CD14-positive monocyte (primary cell): Measurements from ENCODE around the gene JARID2. TPM values are rescaled to one million over a fixed set of nuclear protein-coding genes. Genes with fewer than 3 reads are reported as not detected.

ENCODE experiments used
- DNase-seq, 3 donors: peaks; one replicate each; pipeline ENCODE4 v3.0.0-alpha.2; 2011 to 2022
- H2AFZ ChIP-seq: 2 replicates; pipeline ENCODE4 v1.6.0; 2012; ENCODE audit warnings: mild to moderate bottlenecking, low read depth, low read length, inconsistent platforms; ENCODE audit not compliant: insufficient read depth, poor library complexity, severe bottlenecking
- H3K27ac ChIP-seq, 2 donors: 1 replicate in 1 of 2; 2 replicates in 1 of 2; pipeline ENCODE4 v1.5.1; 2012 to 2013; ENCODE audit warnings: low read length in 2 of 2, control low read depth in 1 of 2, inconsistent platforms in 1 of 2, low read depth in 1 of 2, mild to moderate bottlenecking in 1 of 2
- H3K27me3 ChIP-seq, 2 donors: one replicate each; pipeline versions ENCODE4 v1.6.0 to v1.6.1; 2011 to 2013; ENCODE audit warnings: low read length in 2 of 2; ENCODE audit not compliant: control insufficient read depth in 2 of 2, insufficient read depth in 2 of 2
- H3K36me3 ChIP-seq, 2 donors: replicated peaks in 1 of 2; 1 replicate in 1 of 2; 2 replicates in 1 of 2; pipeline versions ENCODE4 v1.5.1 to v1.6.1; 2012 to 2013; ENCODE audit warnings: low read length in 2 of 2, control low read depth in 1 of 2, inconsistent platforms in 1 of 2, mild to moderate bottlenecking in 1 of 2; ENCODE audit not compliant: insufficient read depth in 2 of 2, control insufficient read depth in 1 of 2
- H3K4me1 ChIP-seq, 2 donors: 1 replicate in 1 of 2; 2 replicates in 1 of 2; pipeline versions ENCODE4 v1.5.1 to v1.6.1; 2012 to 2013; ENCODE audit warnings: low read length in 2 of 2, control low read depth in 1 of 2, inconsistent platforms in 1 of 2, mild to moderate bottlenecking in 1 of 2, moderate library complexity in 1 of 2; ENCODE audit not compliant: insufficient read depth in 2 of 2, control insufficient read depth in 1 of 2
- H3K4me2 ChIP-seq: replicated peaks from 2 replicates; pipeline ENCODE3; 2012; ENCODE audit warnings: low read length, moderate library complexity, mild to moderate bottlenecking; ENCODE audit not compliant: poor library complexity, severe bottlenecking; ENCODE audit errors: extremely low read depth
- H3K4me3 ChIP-seq, 3 experiments: fragments of 200-600 bp in 1 of 3; sonication (generic) in 1 of 3; replicated peaks in 1 of 3; 1 replicate in 2 of 3; 2 replicates in 1 of 3; pipeline ENCODE4 v1.5.1; 2011 to 2013; ENCODE audit warnings: low read length in 3 of 3, mild to moderate bottlenecking in 3 of 3, control low read depth in 2 of 3, low read depth in 2 of 3, inconsistent platforms in 1 of 3, moderate library complexity in 1 of 3
- H3K79me2 ChIP-seq: 2 replicates; pipeline ENCODE4 v1.6.0; 2012; ENCODE audit warnings: mild to moderate bottlenecking, control low read depth, inconsistent platforms, low read length, moderate library complexity; ENCODE audit not compliant: insufficient read depth
- H3K9ac ChIP-seq: 2 replicates; pipeline ENCODE4 v1.6.0; 2017; ENCODE audit warnings: low read length, mild to moderate bottlenecking; ENCODE audit not compliant: insufficient read depth, poor library complexity, severe bottlenecking
- H3K9me3 ChIP-seq, 2 donors: replicated peaks in 1 of 2; 1 replicate in 1 of 2; 2 replicates in 1 of 2; pipeline versions ENCODE4 v1.5.1 to v1.6.1; 2012 to 2013; ENCODE audit warnings: low read length in 2 of 2, control low read depth in 1 of 2; ENCODE audit not compliant: control insufficient read depth in 1 of 2, insufficient read depth in 1 of 2
- H4K20me1 ChIP-seq: 2 replicates; pipeline ENCODE4 v1.6.0; 2012; ENCODE audit warnings: mild to moderate bottlenecking, low read length, control low read depth, moderate library complexity; ENCODE audit not compliant: insufficient read depth
- H3K27ac Mint-ChIP-seq, 7 donors: one replicate each; pipeline ENCODE4 v1.8.0; 2020; ENCODE audit warnings: mild to moderate bottlenecking in 7 of 7, mixed read lengths in 7 of 7, moderate library complexity in 6 of 7, inconsistent platforms in 2 of 7
- H3K27me3 Mint-ChIP-seq, 3 donors: one replicate each; pipeline ENCODE4 v1.8.0; 2021 to 2022; ENCODE audit warnings: low read depth in 3 of 3, mild to moderate bottlenecking in 3 of 3, mixed read lengths in 3 of 3, moderate library complexity in 3 of 3, inconsistent platforms in 1 of 3
- H3K36me3 Mint-ChIP-seq, 2 donors: one replicate each; pipeline ENCODE4 v1.8.0; 2020; ENCODE audit warnings: mixed read lengths in 2 of 2, inconsistent platforms in 1 of 2, mild to moderate bottlenecking in 1 of 2
- H3K4me1 Mint-ChIP-seq: one replicate; pipeline ENCODE4 v1.8.0; 2020; ENCODE audit warnings: mild to moderate bottlenecking, mixed read lengths
- H3K4me3 Mint-ChIP-seq, 2 donors: one replicate each; pipeline ENCODE4 v1.8.0; 2020; ENCODE audit warnings: mild to moderate bottlenecking in 2 of 2, mixed read lengths in 2 of 2, moderate library complexity in 1 of 2
- H3K9me3 Mint-ChIP-seq, 7 donors: one replicate each; pipeline ENCODE4 v1.8.0; 2020 to 2022; ENCODE audit warnings: mixed read lengths in 7 of 7, mild to moderate bottlenecking in 6 of 7, moderate library complexity in 6 of 7, inconsistent platforms in 2 of 7
- WGBS: methylation state at CpG from one replicate; pipeline ENCODE4 v1.1.5; 2013; ENCODE audit warnings: missing lambda C conversion rate; ENCODE audit not compliant: insufficient coverage; 5-methylcytosine and 5-hydroxymethylcytosine counted together
- intact Hi-C, 2 donors: fragments of 100-400 bp; cut with micrococcal nuclease; formaldehyde crosslinking; loops; one replicate each; pipeline versions ENCODE4 v1.15.0 to v1.15.1; 2023
- polyA plus RNA-seq, 3 donors: library from polyadenylated mRNA; depleted of rRNA in 1 of 3; unstranded in 2 of 3; stranded (reverse) in 1 of 3; fragments of 300-500 nt in 2 of 3; fragments of >200 nt in 1 of 3; fragmentation: Illumina TruSeq in 2 of 3; gene quantifications; 1 replicate in 2 of 3; 2 replicates in 1 of 3; pipeline ENCODE4 v1.2.3, GENCODE V29; 2012 to 2021
- TF ChIP-seq, protein P1 (sequence below): fragments of 200-600 bp; IDR thresholded peaks from one replicate; pipeline ENCODE4 v1.8.0; 2022; ENCODE audit warnings: antibody characterized with exemption, mild to moderate bottlenecking

Gene JARID2
- polyA plus RNA-seq, 3 donors = 6.8 to 17.5 (median 12.5) TPM

DNA sequence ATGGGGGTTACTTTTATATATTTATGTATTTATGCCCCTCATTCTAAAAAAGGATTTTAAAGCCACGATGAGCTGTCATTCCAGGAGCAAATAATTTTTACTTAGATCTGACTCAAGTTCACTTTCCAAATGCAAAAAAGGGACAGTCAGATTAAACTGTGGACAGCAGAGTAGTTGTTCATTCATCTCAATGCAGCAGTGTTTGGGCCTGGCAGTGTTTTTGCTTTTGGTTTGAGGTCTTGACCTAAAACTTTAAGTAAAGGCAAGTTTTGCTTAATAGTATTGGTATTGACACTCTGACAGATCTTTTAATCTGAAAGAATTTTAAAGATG lies 13.9 kb downstream of the JARID2 start:
- Mint-ChIP-seq H3K27me3 (peaks cover 0 to 3% (median 0%) of the 10 kb centered on the region in 3 donors), H3K36me3 (peaks cover 53 to 62% of the 10 kb centered on the region in 2 donors), H3K9me3 (no peaks in the 10 kb centered on the region), H3K4me3 (peak overlapping the region in 1 of 2 donors; percentile 37), H3K27ac (peak overlapping the region in 3 of 7 donors; percentile 8 to 40 (median 11)), H3K4me1 (peaks cover 93% of the 10 kb centered on the region)
- WGBS = no CpG with 5 or more reads among the region's 1 CpG
- Histone ChIP-seq H3K27ac (no peak overlapping the region), H3K79me2 (peaks cover 100% of the 10 kb centered on the region), H2AFZ (no peak overlapping the region), H3K4me1 (peaks cover 49 to 92% of the 10 kb centered on the region in 2 donors), H3K9me3 (no peaks in the 10 kb centered on the region), H3K4me2 (peak overlapping the region; percentile 2), H4K20me1 (peaks cover 100% of the 10 kb centered on the region), H3K4me3 (no peak overlapping the region), H3K27me3 (no peaks in the 10 kb centered on the region), H3K36me3 (peaks cover 2 to 10% of the 10 kb centered on the region in 2 donors), H3K9ac (no peak overlapping the region)
- intact Hi-C loops = loop anchor here in 1 of 2 donors (5.0 kb wide), 1 partner anchor 38 kb away; no protein-coding TSS in a partner anchor
- DNase-seq = no peak
- TF ChIP-seq, protein P1, sequence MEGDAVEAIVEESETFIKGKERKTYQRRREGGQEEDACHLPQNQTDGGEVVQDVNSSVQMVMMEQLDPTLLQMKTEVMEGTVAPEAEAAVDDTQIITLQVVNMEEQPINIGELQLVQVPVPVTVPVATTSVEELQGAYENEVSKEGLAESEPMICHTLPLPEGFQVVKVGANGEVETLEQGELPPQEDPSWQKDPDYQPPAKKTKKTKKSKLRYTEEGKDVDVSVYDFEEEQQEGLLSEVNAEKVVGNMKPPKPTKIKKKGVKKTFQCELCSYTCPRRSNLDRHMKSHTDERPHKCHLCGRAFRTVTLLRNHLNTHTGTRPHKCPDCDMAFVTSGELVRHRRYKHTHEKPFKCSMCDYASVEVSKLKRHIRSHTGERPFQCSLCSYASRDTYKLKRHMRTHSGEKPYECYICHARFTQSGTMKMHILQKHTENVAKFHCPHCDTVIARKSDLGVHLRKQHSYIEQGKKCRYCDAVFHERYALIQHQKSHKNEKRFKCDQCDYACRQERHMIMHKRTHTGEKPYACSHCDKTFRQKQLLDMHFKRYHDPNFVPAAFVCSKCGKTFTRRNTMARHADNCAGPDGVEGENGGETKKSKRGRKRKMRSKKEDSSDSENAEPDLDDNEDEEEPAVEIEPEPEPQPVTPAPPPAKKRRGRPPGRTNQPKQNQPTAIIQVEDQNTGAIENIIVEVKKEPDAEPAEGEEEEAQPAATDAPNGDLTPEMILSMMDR = no peak

DNA sequence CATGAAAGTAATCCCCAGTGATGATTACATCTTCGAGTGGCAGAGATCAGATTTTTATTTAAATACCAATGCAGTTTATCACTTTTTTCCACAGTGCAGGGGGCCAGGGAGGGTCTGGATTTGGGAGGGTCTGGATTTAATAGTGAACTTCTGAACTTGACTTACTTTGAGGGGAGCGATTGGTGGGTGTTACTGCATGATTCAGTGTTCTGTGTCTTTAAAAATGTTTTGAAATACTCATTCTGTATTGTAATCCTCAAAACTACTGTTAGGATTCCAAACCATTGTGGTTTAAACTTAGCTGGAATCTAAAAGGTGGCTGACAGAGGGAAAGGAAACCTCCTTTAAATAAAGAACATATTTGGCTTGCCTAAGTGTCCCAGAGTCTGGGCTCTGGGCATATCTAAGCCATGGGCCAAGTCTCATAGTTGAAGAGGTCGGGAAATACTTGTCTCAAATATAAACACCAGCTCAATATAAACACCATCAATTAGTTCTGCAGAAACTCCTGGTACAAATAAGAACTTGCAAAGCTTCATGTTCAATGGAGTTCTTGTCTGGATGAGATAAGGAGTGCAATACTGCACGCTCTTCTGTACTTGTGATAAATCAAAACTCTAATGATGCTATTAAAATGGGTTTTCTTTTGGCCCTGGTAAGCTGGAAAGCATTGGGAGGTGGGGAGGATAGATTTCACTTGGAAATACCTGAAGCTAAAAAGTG lies 14.4 kb downstream of the JARID2 start:
- H3K4me3 Mint-ChIP-seq = peak overlapping the region in 1 of 2 donors; percentile 37

More for the DNA sequence above, 14.4 kb downstream of the JARID2 start:
- Mint-ChIP-seq H3K9me3 (no peaks in the 10 kb centered on the region), H3K27me3 (peaks cover 0 to 3% (median 0%) of the 10 kb centered on the region in 3 donors), H3K36me3 (peaks cover 47 to 57% of the 10 kb centered on the region in 2 donors), H3K4me1 (peaks cover 93% of the 10 kb centered on the region), H3K27ac (peak overlapping the region in 5 of 7 donors; percentile 8 to 40 (median 14))
- Histone ChIP-seq H3K79me2 (peaks cover 100% of the 10 kb centered on the region), H3K4me2 (peak overlapping the region; percentile 2), H3K27ac (no peak overlapping the region), H3K4me3 (no peak overlapping the region), H3K9me3 (no peaks in the 10 kb centered on the region), H3K36me3 (peaks cover 2 to 10% of the 10 kb centered on the region in 2 donors), H2AFZ (no peak overlapping the region), H3K4me1 (peaks cover 50 to 92% of the 10 kb centered on the region in 2 donors), H3K9ac (no peak overlapping the region), H3K27me3 (no peaks in the 10 kb centered on the region), H4K20me1 (peaks cover 100% of the 10 kb centered on the region)
- no peak for DNase-seq
- TF ChIP-seq, protein P1 = no peak
- WGBS = 86% methylated on average over 1 of the region's 4 CpGs
- intact Hi-C loops = no loop called here
